ENCODE measurements around the gene COQ3.

The COQ3 gene

DNA sequence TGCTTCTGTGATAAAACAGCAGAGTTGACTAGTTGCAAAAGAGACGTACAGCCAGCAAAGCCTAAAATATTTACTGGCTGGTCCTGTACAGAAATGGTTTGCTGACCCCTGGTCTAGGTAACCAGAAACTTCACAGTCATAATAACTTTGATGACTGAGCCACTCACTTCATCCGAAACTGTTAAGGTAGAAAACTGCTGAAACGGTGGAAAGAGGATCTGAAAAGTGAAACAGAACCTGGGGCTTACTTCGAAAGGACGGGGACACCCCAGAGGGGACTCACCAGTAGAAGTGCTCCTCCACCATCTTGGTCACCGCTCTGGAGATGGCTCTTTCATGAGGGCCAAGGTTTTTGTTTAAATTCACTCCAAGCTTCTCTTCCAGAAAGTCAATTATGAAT lies 60.9 kb downstream of the COQ3 start:
- no peak for DNase-seq (ENCODE audit: low spot score)
- no peak for FAIRE-seq

DNA sequence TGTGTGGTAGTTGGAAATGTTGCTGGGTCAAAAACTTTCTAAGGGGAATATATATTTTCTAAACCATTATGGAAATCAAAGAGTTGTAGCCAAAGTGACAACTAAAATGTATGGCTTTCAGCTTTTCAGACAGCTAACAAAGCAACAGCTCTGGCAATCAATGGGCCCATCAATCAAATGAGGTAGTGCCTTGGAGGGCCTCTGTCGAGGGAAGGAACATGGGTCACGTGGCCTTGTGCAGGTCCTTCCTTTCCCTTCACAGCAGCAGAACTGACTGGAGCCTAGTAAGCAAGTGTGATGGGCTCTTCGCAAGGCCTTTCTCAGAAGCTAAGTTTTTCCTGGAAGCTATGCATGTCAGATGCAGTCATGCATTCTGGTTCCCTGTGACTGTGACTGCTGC lies 62.5 kb downstream of the COQ3 start:
- FAIRE-seq (no peak), DNase-seq (ENCODE audit: low spot score) (no peak)

DNA sequence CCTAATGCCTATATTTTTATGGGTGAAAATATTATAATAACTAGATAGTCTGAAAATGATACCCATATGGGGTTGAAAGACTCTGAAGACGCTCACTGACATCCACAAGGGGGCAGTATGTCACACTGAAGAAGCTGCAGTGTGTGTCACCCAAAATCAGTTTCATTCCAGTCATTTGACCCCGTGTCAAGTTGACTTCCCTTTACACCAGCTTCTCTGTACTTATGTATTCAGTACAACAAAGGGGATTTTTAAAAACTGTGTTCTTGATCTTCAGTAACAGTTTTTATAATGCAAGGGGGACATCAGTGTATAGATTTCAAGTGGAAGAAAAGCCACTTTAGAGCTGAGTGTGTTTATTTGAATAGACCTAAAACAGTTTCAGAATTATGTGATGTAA lies 63.8 kb downstream of the COQ3 start:
- no peak for FAIRE-seq
- DNase-seq (ENCODE audit: low spot score), result peak; percentile 46

DNA sequence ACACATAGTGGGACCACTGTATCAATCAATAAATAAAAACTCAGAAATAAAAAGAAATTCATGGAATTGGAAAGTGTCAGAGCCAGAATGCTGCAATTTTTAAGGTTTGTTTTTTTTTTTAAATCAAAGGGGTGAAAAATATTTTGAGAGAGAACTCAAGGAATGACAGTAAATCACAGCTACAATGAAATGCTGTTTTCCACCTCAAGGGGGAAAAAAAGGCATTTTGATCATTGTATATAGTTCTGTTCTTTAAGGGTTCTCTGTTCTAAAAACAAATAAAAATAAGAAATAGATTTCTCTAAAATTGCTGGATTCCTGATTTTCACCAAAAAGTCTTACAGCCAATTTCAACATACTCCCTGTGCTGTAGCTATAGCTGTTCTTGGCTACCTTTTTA lies 69.0 kb downstream of the COQ3 start:
- FAIRE-seq, result no peak

More for the DNA sequence above, 69.0 kb downstream of the COQ3 start:
- DNase-seq (ENCODE audit: low spot score), result no peak

All from urothelium cell line (cell line).